ENCODE measurements around the gene SPDYE9. TPM values are rescaled to one million over a fixed set of nuclear protein-coding genes. Genes with fewer than 3 reads are reported as not detected.
"Not testable (repeated sequence)": the region's sequence is repeated elsewhere in the genome, so short reads cannot be mapped to it uniquely, and the experiment has no call there.

SPDYE9 gene, protein sequence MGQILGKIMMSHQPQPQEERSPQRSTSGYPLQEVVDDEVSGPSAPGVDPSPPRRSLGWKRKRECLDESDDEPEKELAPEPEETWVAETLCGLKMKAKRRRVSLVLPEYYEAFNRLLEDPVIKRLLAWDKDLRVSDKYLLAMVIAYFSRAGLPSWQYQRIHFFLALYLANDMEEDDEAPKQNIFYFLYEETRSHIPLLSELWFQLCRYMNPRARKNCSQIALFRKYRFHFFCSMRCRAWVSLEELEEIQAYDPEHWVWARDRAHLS
- 1.9 TPM for polyA plus RNA-seq (ENCODE audit: insufficient read length)

DNA sequence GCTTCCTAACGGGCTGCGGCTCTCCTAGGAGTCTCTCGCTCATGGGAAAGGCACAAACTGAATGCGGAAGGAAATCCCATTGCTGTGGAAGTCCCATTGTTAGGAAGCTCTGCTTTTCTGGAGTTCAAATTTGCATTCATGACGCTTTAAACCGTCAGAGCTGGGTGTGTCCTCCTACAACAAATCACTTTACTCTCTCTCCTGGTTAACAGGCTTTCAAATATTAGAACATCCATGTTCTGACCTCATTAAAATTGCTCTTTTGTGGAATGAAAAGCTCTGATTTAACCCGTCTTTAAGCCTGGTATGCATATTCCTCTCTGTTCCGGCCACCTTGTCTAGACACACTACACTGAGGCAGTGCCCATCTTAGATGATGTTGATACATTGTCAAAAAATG lies at the start of gene SPDYE9:
Gene SPDYE9, minus strand, starts transcription at position 101 of the 400 bp plus-strand sequence. CDS start 1,800 bp downstream, outside the sequence.
- not testable (repeated sequence) for DNase-seq

DNA sequence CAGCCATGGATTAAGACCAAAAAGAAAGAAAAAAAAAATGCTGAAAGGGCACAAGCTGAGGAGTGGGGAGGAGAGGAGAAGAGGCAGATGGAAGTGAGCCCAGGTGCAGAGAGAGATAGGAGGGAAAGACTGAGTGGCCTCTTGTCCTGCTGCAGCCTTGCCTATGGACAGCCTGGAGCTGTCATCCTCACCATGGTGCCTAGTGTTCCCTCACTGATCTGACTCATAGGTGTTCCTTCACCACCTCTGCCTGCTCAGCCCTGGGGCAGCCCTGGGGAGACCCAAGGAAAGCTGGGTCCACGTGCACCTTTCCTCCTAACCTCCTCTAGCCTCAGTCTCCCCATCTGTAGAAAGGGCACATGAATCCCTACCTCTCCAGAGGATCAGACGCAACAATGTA lies 49.0 kb upstream of the SPDYE9 start:
- not testable (repeated sequence) for DNase-seq

DNA sequence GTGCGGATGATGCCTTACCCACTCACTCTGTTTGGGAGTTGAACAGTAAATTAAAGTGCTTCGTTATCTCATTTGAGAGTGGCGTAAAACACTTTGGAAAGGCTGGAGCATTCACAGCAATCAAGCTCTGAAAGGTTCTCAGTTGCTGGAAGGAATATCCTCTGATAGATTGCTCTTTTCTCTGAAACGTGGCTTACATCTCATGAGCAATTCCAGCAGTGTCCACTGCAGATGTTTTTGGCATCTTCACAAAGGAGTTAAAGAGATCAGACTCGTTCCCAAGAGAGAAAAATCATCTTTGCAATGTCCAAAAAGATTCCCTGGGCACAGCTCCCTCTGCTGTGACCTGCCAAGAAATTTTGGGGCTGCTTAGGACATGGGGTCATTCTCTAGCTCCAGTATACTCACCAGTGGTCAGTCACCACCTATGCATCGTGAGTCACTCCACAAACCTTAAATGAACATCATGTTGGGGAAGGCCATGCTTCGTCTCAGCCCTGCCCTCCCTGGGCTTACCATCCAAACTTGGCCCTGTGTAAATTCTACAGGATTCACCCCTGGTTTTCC lies 46.9 kb upstream of the SPDYE9 start:
- DNase-seq, result not testable (repeated sequence)

DNA sequence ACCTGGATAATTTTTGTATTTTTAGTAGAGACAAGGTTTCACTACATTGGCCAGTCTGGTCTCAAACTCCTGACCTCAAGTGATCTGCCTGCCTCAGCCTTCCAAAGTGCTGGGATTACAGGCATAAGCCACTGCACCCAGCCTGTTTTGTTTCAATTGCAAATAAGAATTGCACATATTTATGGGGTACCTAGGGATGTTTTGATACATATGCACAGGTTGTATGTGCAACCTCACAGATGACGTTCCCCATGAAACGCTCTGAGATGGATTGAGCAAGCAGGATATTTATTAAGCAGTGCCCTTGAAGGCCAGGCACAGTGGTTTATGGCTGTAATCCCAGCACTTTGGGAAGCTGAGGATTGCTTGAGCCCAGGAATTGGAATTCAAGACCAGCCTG lies 44.8 kb upstream of the SPDYE9 start:
- DNase-seq, result not testable (repeated sequence)

DNA sequence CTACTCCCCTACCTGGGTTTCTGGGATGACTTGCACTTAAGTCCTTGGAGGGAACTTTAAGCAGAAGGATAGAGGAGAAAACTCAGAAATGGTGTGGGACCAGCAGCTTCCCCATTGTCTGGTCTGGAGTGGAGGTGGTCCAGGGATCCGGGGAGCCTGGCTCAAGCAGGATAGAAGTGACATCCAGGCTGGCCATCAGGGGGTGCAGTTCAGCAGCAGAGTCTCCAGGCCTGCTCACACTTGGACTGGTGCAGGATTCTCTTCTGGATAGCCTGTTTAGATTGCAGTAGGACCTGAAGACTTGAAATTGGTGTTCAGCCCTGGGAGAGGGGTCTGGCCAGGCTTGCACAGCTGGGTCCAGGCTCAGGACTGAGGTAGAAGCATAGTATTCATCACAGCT lies 38.3 kb upstream of the SPDYE9 start:
- DNase-seq, result not testable (repeated sequence)

DNA sequence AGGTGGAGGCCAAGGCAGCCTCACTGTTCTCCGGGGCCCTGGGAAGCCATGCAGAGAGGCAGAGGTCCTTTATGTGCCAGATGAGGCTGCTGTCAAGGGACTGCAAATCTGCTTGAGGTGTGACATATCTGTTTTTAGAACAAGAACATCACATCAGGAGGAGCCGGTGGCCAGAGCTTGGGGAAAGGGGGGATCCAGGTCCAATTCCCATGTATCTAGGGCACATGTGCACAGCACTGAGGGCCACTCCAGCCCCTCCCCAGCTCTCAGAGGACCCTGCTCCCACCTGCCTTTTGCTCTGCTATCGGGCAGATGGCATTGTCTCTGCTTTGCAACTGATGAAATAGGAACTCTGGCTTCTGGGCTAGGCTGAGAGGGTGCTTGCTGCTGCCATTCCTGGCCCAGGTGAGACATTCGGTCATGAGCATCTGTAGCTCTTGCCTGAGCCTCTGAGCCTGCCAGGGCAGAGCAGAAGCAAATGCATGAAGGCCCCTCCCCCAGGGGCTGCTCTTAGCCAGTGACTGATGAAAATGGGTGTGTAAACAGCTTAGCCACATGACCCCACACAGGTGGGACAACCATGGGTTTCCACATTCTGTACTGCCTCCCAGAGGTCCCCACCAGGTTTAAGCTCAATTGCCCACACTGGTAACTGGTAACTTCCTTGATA lies 37.1 kb upstream of the SPDYE9 start:
- DNase-seq, result not testable (repeated sequence)

DNA sequence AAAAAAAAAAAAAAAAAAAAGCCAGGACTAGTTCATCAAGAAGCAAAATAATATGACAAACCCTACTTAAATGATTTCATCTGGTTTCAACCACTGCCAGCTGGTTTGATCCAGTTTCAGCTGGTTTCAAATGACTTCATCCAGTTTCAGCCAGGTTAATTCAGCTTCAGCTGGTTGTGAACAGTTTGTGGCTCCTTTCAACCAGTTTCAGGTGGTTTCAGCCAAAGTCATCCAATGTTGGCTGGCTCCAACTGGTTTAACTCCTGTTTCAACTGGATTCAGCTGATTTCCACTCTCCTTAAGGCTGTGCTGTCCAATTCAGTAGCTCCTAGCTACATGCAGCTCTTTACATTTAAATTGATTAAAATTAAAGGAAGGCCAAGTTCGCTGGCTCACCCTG lies 32.3 kb upstream of the SPDYE9 start:
- DNase-seq, result not testable (repeated sequence)

DNA sequence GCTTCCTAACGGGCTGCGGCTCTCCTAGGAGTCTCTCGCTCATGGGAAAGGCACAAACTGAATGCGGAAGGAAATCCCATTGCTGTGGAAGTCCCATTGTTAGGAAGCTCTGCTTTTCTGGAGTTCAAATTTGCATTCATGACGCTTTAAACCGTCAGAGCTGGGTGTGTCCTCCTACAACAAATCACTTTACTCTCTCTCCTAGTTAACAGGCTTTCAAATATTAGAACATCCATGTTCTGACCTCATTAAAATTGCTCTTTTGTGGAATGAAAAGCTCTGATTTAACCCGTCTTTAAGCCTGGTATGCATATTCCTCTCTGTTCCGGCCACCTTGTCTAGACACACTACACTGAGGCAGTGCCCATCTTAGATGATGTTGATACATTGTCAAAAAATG lies 28.0 kb downstream of the SPDYE9 start, which contains the start of gene SPDYE11:
Gene SPDYE11, minus strand, starts transcription at position 101 of the 400 bp plus-strand sequence. CDS start 1,800 bp downstream, outside the sequence.
- DNase-seq, result not testable (repeated sequence)

DNA sequence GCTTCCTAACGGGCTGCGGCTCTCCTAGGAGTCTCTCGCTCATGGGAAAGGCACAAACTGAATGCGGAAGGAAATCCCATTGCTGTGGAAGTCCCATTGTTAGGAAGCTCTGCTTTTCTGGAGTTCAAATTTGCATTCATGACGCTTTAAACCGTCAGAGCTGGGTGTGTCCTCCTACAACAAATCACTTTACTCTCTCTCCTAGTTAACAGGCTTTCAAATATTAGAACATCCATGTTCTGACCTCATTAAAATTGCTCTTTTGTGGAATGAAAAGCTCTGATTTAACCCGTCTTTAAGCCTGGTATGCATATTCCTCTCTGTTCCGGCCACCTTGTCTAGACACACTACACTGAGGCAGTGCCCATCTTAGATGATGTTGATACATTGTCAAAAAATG lies 56.2 kb downstream of the SPDYE9 start, which contains the start of gene SPDYE8:
Gene SPDYE8, minus strand, starts transcription at position 101 of the 400 bp plus-strand sequence. CDS start 1,800 bp downstream, outside the sequence.
- DNase-seq, result not testable (repeated sequence)

Other genes with a start within 250 kb of the SPDYE9 start
- 36.9 TPM for gene POM121, start 160.9 kb downstream of the SPDYE9 start, polyA plus RNA-seq (ENCODE audit: insufficient read length)
- gene TRIM74, start 116.6 kb downstream of the SPDYE9 start, polyA plus RNA-seq (ENCODE audit: insufficient read length), result not detected
- 0.41 TPM for gene SPDYE8, start 56.3 kb downstream of the SPDYE9 start, polyA plus RNA-seq (ENCODE audit: insufficient read length)
- 1.9 TPM for gene SPDYE11, start 28.1 kb downstream of the SPDYE9 start, polyA plus RNA-seq (ENCODE audit: insufficient read length)
- 24.1 TPM for gene NSUN5, start 222.8 kb upstream of the SPDYE9 start, polyA plus RNA-seq (ENCODE audit: insufficient read length)
- gene TRIM50, start 242.0 kb upstream of the SPDYE9 start, polyA plus RNA-seq (ENCODE audit: insufficient read length), result 0.57 TPM
- 0.12 TPM for gene FKBP6, start 242.1 kb upstream of the SPDYE9 start, polyA plus RNA-seq (ENCODE audit: insufficient read length)

Measured in hindlimb muscle (tissue), 1 donor.